ENCODE data around the gene RASGEF1C.
"Not testable (repeated sequence)": the region's sequence is repeated elsewhere in the genome, so short reads cannot be mapped to it uniquely, and the experiment has no call there.

Gene RASGEF1C

GRCh38 chr5:180135967-180136629, 72.9 kb downstream of the RASGEF1C start:
- no peak for DNase-seq (ENCODE audit: low spot score)

GRCh38 chr5:180135128-180135955, 73.7 kb downstream of the RASGEF1C start:
- DNase-seq (ENCODE audit: low spot score), result peak; percentile 19

- no peak for DNase-seq (ENCODE audit: low spot score)
These were observed 75.0 kb downstream of the RASGEF1C start for GRCh38 chr5:180133971-180134508.

- no peak for DNase-seq (ENCODE audit: low spot score)
These were observed 75.5 kb downstream of the RASGEF1C start for GRCh38 chr5:180133551-180133950.

GRCh38 chr5:180133060-180133459, 76.0 kb downstream of the RASGEF1C start:
- no peak for DNase-seq (ENCODE audit: low spot score)

- DNase-seq (ENCODE audit: low spot score), result no peak
These were observed 77.9 kb downstream of the RASGEF1C start for GRCh38 chr5:180130876-180131740.

- no peak for DNase-seq (ENCODE audit: low spot score)
These were observed 78.6 kb downstream of the RASGEF1C start for GRCh38 chr5:180130291-180130869.

- no peak for DNase-seq (ENCODE audit: low spot score)
These were observed 79.5 kb downstream of the RASGEF1C start for GRCh38 chr5:180129291-180130190.

GRCh38 chr5:180128671-180129261, 80.2 kb downstream of the RASGEF1C start:
- DNase-seq (ENCODE audit: low spot score), result no peak

GRCh38 chr5:180127682-180128670, 81.0 kb downstream of the RASGEF1C start:
- DNase-seq (ENCODE audit: low spot score), result no peak

- DNase-seq (ENCODE audit: low spot score), result peak; percentile 59
These were observed 82.0 kb downstream of the RASGEF1C start for GRCh38 chr5:180126716-180127681.

- not testable (repeated sequence) for DNase-seq (ENCODE audit: low spot score)
These were observed 82.9 kb downstream of the RASGEF1C start for GRCh38 chr5:180126156-180126555.

- not testable (repeated sequence) for DNase-seq (ENCODE audit: low spot score)
These were observed 84.3 kb downstream of the RASGEF1C start for GRCh38 chr5:180124662-180125061.

GRCh38 chr5:180122875-180123274, 86.1 kb downstream of the RASGEF1C start:
- no peak for DNase-seq (ENCODE audit: low spot score)

- DNase-seq (ENCODE audit: low spot score), result no peak
These were observed 87.1 kb downstream of the RASGEF1C start for GRCh38 chr5:180121826-180122413.

- no peak for DNase-seq (ENCODE audit: low spot score)
These were observed 88.5 kb downstream of the RASGEF1C start for GRCh38 chr5:180120237-180121101.

- no peak for DNase-seq (ENCODE audit: low spot score)
These were observed 89.1 kb downstream of the RASGEF1C start for GRCh38 chr5:180119903-180120236.
